Activated CD4-positive, alpha-beta T cell treated with anti-CD3 and anti-CD28 coated beads, Interleukin-10, Interleukin-2, amounts not matched to agents 100 ng/mL and 50 ng/mL, durations not matched to agents 16 hours and 8 hours (primary cell): ENCODE results near the gene CITED2.

Source experiments
- DNase-seq: peaks from one replicate; pipeline ENCODE4 v3.0.0-alpha.2; 2020

CITED2 gene

DNA sequence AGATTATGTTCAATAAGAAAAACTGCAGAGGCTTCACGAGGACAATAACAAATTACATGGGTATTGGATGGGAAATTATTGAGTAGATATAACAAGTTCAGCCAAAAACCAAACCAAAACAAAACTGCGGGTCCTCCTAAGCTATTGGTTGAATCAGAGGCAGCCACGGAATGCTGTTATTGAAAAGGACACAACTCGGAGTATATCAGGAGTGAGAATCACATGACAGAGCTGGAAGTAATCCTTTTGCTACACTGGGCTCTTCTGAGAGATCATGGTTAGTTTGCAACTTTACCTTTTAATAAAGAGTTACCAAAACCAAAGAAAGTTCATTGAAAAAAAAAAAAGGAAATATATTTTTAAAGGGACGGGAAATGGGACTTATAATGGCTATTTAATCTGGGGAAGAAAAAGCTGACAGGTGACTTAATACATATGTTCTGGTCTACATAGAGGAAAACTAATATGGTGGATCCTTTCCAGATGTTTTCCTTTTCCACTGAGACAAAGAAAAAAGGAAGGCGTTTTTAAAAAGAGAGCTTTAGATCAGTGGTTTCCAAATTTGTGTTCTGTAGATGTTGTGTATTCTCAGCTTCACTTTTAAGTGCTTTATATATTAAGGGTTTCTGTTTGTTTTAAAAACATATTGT is 6.9 kb upstream of the CITED2 start:
- DNase-seq, result no peak

DNA sequence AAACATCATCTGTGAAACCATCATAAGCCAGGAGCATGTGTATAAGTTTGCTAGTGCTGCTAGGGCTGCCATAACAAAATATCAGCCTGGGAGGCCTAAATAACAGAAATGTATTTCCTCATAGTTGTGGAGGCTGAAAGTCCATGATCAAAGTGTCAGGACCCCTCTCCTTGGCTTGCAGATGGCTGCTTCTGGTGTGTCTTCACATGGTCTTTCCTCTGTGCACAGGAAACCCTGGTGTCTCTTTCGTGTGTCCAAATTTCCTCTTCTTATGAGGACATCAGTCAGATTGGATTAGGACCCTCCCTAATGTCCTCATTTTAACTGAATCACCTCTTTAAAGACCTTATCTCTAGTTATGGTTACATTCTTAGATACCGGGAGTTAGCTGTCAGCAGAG is 6.2 kb upstream of the CITED2 start:
- DNase-seq, result no peak

DNA sequence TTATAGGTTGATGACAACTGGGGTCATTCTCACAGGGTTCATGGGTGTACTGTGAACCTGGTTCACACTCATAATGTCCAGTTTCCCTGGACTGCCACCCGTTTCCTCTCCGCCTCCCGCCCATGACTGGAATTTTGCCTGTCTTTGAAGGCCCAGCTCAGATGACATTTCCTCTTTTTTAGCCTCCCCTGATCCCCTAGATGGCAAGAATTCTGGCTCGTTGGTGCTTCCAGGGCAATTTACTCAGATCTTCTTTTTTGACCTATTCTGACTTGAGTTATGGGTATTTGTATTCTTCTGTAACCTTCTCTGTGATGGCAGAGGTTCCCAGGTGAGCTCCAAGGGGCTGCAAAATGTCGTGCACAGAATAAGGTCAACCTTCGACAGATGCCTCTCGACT is 5.7 kb upstream of the CITED2 start:
- DNase-seq, result no peak

DNA sequence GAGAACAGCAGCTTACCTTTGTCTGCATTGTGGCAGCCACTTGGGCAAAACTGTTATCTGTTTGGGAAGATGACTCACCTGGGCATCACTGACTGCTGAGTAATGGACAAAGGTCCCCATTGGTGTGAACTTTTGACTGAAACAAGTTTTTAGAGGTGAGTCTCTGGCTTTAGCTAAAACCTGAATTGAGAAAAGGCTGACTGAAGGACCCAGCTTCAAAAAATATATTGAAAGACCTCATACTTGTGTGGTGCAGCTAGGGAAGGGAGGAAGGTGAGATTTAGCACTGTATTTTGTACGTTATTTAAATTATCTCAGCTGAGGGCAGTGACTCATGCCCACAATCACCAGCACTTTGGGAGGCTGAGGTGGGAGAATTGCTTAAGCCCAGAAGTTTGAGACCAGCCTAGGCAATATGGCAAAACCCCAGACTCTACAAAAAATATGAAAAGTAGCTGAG is 4.5 kb upstream of the CITED2 start:
- peak; percentile 43 for DNase-seq

DNA sequence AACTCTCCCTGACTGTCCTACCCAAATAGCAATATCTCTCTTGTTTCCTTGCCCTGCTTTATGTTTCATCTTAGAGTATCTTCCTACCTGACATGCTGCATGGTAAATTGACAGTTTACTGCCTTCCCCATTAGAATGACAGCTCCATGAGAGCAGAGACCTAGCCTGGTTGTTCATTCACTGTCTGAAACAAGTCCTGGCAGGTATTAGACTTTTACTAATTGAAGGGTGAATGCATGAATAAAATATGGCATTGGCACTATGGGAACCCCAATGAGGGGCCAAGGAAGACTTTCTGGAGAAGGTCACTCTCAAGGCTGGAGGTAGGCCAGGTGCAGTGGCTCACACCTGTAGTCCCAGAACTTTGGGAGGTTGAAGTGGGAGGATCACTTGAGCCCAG is 3.8 kb upstream of the CITED2 start:
- no peak for DNase-seq

DNA sequence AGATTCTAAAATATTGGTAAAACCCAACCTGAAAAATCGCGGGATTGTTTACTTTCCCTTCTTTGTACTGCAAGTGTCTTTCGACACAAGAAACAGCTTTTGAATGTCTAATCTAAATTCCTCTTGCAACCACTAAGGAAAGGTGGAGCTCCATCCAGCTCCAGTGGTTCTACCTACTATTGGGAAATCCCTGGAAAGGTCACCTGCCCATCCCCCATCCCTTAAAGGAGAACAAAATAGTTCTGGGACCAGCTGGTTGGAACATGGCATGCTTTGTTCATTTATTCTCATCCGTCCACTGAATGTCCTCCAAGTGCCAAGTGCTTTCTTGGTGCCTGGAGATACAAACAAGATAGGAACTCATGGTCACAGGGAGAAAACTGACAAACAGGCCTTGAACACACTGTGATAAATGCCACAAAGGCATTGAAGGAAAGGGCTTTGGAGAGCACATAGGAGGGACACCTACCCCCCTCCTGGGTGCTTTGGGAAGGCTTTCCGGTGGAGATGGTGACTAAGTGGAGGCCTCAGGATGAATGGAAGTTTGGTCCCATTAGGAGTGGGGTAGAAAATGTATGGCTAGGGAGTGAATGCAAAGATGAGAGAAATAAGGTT is 2.3 kb upstream of the CITED2 start:
- DNase-seq, result no peak

DNA sequence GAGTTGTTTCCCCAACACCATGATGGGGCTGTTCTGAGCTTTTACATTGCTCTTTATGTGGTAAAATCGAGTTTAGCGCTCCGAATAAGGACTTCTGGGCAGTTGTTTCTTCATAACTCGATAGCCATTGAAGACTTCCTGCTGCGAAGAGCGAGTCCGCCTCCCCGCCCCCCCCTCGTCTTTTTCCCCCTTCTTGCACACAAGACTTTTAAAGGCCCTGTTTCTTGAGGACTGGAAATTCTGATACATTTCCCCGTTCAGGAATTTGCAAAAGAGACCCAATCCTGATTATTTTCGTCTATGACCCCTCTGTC is 1.5 kb upstream of the CITED2 start:
- no peak for DNase-seq

DNA sequence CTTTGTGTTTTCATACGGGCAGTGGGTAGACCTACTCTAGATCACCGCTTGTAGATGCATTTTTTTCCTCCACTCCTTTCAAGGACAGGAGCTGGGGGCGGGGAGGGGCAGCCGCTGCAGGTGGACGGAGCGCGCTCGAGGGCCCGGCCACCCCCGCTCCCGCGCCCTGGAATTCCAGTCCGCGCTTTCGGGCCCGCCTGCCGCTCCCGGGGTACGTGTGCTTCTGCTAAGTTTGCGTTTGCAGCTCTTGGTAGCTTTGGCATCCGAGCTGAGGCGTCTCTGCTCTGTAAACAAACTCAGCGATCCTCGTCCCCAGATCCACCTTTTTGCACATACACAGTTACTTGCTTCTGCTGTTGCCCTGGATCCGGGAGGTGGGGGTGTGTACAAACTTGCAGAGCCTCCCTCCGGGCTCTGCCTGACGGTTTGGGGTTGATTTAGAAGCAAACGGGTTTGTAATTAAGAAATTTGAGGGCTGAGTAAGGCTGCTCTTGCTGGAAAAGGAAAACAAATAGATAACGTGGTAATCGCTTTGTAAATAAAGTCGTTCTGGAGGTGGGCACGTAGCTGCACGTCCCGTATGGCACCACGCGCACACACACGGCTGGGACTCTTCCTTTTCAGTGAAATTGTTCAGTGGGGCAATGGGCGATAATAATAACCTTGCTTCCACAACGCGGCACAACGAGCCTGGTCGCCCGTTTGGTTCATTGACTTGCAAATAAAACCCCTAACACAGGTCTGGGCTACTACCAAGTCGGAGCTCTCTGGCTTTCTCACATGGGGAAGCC is 973 bp upstream of the CITED2 start:
- DNase-seq, result peak; percentile 90

DNA sequence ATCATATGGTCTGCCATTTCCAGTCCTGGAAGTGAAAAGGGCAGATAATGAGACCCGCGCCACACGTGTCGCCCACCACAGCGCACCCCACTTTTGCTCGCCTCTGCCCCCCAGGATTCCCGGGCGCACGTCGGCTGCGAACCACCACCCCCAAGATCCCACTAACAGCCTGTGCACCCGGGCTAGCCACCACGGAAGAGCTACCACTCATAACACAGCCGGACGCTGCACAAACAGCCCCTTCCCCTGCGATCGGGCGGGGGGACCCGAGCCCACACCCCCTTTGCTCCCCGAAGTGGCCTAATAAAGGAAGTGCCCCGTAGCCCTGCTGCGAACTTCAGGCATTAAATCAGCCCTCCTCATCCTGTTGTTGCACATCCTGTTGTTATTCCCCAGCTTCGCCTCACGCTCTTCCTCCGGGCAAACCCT is 506 bp downstream of the CITED2 start:
- no peak for DNase-seq

DNA sequence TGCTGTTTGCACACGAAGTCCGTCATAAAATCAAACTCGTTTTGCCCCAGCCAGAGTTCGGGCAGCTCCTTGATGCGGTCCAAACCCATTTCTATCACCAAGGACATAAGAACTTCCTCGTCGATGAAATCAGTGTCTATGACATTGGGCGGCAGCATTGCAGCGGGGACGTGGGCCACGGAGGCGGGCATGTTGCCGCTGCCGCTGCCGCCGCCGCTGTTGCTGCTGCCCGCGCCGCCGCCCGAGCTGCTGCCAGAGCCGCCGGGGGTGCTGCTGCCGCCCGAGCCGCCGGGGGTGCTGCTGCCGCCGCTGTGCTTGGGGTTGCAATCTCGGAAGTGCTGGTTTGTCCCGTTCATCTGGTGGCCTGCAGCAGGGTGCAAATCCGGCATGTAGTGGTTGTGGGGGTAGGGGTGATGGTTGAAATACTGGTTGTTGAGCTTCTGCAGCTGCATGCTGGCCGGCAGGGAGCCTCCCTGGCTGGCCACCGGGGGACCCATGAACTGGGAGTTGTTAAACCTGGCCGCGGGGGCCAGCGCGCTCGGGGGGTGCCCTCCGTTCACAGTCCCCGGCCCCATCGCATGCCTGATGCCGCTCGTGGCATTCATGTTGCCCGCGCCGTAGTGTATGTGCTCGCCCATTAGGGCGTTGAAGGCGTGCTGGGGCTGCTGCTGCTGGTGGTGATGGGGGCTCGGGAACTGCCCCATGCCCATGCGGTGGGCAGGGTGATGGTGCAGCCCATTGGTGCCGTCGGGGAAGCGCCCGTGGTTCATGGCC is 1.1 kb downstream of the CITED2 start:
- DNase-seq, result peak; percentile 83

DNA sequence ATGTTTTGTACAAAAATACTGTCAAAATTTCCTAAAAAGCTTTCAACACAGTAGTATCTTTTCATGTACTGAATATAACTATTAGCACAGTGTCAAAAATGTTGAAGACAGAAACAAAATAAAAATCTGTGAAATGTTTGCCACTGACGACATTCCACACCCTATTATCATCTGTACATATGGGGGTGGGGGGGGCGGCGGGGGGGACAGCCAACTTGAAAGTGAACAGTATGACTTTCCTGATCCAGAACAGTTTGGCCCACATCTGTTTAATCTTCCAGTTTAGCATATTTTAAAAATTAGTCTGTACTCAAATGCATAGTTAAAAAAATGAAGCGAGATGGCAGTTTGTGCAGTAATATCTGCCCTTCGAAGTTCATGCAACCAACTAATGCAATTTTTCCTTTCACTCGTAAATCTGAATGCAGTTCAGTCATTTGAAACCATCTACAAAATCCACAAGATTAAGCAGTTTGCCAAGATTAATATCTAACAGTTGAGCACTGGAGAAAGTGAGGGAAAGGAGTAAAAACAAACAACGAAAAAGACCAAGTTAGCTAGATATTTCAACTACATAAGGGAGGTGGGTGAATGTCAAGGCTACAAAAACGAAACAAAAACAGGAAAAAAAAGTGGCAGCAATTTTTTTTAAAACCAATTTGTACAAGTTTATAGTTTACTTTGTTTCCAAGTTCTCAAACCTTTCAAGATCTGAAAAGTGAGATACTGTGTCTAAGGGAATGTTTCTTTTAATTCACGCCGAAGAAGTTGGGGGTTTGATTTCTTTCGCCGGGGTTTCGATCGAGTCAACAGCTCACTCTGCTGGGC is 1.9 kb downstream of the CITED2 start:
- DNase-seq, result no peak

DNA sequence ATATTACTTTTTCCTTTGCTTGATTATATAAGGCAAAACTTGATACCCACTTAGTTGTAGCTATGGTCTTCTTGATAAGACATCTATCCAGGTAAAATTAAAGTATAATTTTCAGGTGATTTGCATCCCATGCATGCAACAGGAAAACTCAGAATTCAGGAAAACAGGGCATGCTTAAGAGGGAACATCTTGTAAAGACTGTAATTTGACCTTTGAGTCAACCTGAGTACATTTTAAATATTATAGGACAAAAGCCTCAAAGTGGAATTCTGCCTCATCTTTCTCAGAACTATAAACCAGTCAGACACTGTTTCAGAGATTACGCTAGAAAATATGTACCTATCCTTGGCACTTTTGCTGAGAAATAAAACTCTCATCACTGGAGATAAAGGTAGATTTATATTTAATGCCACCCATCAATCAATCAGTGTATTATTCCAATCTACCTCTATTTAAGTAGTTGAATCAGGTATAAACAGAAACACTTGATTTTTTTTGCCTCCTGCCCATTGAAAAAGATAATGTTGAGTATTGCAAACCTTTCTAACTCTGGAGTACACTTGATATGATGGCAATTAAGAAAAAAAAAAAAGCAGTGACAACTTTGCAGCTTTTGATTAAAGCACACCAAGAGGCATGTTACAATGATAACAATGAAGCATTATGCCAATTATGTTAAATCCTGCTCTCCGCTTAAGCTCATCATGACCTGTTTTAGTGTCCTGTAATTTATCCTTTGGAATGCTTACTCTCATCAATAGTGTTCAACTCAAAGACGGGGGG is 2.8 kb downstream of the CITED2 start:
- DNase-seq, result no peak

DNA sequence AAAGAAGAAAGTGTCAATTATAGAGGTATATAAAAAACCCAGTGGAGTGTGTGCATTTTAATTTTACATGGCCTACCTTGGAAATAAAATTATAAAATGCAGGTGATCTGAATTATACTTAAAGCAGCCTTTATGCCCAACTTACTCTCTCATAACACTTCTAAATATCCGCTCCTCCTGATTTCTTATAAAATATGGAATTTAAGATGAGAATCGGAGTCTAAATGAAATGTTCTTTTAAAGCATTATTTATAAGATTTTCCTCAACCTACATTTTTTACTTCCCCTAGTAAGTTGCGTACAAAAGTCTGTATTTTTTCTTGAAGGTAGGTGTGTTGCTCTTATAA is 3.5 kb downstream of the CITED2 start:
- no peak for DNase-seq

DNA sequence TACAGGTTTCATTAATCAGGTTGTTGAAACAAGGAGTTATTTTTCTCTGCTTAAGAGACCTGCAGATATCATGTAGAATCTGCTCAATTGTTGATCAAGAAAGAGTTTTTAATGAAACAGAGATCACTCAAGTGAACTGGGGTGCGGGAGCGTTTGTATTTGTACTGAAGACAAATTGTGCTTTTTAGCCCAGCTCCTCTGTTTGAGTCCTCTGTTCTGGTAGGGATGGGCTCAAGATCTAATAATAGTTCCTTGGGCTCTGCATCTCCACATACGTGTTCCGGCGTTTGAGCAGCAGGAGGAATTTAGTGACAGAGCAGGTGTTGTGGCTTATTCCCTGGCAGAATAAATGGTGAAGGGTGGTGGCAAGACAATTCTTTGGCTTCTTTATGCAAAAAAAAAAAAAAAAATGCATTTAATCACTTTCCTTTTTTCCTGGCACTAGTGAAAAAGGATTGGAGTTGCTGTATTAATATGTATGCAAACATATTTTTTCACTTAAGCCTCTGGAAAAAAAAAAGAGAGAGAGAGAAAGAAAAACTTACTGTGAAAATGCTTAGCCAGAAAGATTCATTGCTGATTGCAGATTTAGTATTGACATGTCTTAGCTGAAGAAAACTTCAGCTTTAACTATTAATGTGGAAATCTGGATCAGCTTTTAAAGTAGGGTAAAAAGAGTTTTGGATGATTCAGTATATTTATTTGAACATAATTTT is 4.0 kb downstream of the CITED2 start:
- no peak for DNase-seq

DNA sequence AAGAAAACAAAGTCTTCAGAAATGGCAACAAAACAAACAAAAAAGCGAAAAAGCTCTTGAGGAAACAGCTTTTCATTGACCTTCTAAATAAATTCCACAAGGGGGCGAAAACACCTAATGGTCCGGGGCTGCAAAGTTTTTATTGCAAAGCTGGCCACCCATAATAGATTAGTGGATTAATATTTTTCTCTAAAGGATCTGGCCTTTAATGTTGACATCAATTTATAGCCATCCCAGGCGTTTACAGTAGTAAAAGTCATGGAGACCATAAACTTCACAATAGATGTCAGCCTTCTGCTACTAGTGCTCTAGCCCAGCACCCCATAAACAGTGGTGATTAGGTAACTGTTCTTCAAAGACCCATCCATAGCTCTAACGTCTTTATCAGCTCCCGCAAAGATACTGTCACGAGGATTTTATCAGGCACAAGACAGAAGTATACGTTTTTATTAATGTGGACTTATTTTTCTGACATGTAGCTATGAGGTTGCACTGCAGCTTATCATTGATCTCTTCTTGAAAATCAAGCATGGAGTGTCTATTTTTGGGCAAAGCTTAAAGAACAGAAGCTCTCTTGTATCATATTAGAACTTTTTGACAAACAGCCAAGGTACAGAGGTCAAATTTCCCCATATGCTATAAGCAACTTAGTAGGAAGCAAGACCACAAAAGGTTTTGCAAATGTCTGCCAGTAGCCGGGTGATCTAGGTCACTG is 4.7 kb downstream of the CITED2 start:
- peak; percentile 58 for DNase-seq

DNA sequence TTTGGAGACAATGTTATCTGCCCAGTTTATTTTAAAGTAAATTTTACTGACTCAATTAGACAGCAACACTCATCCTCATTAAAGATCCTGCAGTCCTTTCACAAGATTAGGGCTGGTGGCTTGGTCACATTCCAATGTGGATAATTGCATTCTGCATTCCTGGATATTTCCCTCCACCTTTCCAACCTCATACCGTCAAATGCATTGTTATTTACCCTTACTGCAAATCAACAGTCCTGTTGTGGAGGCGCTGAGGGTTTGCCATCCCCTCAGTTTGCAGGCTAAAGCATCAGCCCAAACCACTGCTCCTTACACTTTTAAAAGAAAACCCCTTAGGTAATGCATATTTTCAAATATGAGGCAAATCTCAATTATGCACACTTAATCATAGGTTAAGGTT is 5.4 kb downstream of the CITED2 start:
- DNase-seq, result no peak

DNA sequence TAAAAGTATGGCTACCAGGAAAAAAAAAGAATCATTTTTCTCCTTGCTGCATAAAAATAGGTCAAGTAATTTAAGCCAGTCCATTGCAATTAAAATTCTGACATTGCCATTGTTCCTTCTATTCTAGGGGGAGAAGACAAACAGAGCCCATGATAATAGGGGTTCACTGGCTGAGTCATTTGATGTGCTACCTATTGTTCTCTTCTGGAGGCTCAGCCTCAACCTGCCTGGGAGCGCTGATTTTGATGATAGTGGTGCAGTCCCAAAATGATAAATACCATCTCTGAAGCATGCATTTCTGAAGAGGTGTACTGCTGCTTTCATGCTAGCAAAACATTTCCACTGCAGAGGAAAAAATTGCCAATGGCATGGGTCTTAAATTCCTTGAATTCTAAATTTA is 5.8 kb downstream of the CITED2 start:
- no peak for DNase-seq

DNA sequence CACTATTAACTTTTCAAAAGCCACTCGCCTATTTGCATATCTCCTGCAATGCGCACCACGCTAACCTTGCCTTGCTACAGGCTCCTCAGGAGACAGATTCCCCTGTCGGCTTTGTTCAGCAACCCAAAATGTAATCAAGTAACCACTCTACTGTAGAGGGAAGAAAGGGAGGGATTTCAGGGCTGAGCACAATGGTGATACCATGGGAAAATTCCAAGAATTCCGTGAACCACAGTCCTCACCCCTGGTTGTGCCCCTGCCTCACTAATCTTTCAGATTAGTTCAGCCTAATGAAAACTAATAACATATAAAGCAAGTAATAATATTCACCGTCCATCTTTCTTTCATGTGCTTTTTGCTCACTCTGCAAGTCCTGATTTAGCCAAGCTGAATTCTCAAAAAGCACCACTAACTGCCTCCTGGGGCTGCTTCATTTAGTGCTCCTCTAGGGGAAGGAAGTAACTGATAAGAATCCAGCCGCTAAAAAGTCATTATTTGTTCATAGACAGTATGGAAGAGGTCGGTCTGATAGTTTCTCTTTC is 6.6 kb downstream of the CITED2 start:
- no peak for DNase-seq

DNA sequence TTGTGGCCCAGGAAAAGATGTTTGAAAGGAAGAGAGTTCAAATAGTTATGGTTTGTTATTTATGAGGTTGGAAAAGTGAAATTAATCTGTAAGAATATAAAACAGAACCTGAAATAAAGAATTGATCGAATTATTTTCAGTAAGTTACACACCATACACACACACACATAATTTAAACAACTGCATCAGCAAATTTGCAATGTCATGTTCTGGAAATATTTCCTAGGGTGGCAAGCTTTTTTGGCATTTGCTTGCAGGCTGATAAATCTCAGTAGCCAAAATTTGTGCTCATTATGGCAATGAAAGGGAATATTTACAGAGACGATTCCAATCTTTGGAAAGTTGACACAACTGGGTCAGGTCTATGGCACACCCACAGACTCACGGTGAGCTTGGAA is 9.5 kb downstream of the CITED2 start:
- DNase-seq, result no peak

DNA sequence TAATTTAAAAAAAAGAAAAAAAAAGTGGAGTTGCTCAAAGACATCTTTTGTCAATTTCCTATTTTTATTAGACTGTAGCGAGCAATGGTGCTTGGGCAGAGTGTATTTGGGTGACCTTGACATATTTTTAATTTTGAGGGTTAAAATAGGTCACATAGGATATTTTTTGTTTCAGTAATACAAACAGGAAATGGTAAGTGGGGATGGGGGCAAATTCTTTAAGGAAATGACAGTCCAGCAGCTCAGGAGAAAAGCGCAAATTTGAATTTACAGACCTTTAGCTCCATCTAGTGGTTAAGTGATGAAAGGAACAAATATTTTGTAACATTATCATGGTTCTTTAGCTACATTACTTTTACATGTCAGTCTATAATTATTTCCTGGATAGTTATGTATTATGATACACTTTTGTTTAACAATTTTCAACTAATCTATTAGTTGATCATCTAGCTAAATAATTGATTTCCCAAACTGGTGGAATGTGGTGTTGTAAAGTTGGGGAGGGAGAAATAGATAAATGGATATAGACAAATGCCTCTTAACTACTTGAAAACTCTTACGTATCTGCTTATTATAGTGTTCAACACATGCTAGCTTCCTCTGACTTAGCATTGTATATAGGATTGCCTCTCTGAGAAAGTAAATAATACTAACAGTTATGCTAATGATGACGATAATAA is 10.0 kb downstream of the CITED2 start:
- peak; percentile 62 for DNase-seq
